ENCODE data around the gene C11orf16.

Gene C11orf16

DNA sequence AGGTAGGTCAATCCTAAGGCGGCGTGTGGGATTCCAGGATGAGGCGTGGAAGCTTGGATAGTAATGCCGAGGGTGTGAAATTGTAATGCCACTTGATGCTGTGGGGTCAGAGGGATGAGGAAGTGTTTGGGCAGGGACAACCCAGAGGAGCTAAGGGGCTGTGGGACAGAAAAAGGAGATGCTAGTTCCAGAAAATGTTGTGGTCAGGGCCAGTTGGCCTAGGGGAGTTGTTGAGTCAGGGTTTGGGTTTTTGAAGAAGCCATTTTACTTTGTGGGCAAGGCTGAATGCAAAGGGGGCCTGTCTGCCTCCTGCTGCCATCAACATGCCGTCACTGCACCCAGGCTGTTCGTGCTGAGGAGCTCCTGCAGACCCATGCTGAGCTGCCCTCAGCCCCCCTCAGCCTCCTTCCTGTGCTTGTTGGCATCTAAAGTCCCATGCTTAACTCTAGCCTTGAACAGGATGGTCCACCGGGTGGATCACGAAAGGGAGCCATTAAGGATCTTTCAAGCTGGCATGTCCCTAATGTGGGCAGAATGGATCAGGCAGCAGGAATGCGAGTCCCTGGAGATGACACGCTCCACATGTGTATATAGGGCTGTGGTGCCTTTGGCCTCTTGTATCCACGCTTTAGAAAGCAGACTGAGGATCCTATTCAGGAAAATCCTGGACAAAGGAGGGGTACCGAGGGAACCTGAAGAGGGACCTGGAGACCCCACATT, 2.1 kb downstream of the C11orf16 start:
- H3K4me3 ChIP-seq (ENCODE audit: low read depth, low read length): no peak overlapping the region
- H3K36me3 ChIP-seq (ENCODE audit: control insufficient read depth in 2 of 2, insufficient read depth in 1 of 2, low read length in 2 of 2): peaks cover 0 to 17% of the 10 kb centered on the region in 2 experiments; a peak in 1 of 3 replicates
- no peaks in the 10 kb centered on the region for H3K9me3 ChIP-seq (ENCODE audit: control insufficient read depth, insufficient read depth, low read depth, low read length)
- TF ChIP-seq ZSCAN4 (tag by site-specific recombination; IDR thresholded peaks at IDR 0.05): no peak
- TF ChIP-seq ZNF830 (tag by site-specific recombination; IDR thresholded peaks at IDR 0.05; ENCODE audit: low read depth): no peak
- TF ChIP-seq HOXC10 (CRISPR knock-in tag; IDR thresholded peaks at IDR 0.05): no peak
- no peak for TF ChIP-seq ZNF311 (tag by site-specific recombination; IDR thresholded peaks at IDR 0.05; ENCODE audit: borderline replicate concordance)
- TF ChIP-seq ZFP37 (tag by site-specific recombination; IDR thresholded peaks at IDR 0.05): no peak
- TF ChIP-seq ZBTB48 (tag by site-specific recombination; IDR thresholded peaks at IDR 0.05): no peak
- TF ChIP-seq ZBTB21 (tag by site-specific recombination; IDR thresholded peaks at IDR 0.05): no peak
- no peak for TF ChIP-seq ZNF747 (tag by site-specific recombination; IDR thresholded peaks at IDR 0.05)
- TF ChIP-seq ZNF140 (tag by site-specific recombination; IDR thresholded peaks at IDR 0.05): no peak
- no peak for TF ChIP-seq ZBTB17 (tag by site-specific recombination; IDR thresholded peaks at IDR 0.05)
- TF ChIP-seq ZNF138 (tag by site-specific recombination; IDR thresholded peaks at IDR 0.05; ENCODE audit: borderline replicate concordance): no peak
- no peak for TF ChIP-seq ZNF404 (tag by site-specific recombination; IDR thresholded peaks at IDR 0.05)
- no peaks in the 10 kb centered on the region for H3K4me1 ChIP-seq (ENCODE audit: control insufficient read depth, insufficient read depth, low read length)
- POLR2A ChIA-PET: interaction anchor here (0.6 kb wide), 1 partner anchor 18 kb away, joined by 3 read pairs; no protein-coding TSS in a partner anchor
- CTCF ChIA-PET: interaction anchor here (1.0 to 2.4 kb wide), 4 partner anchors 9 to 207 kb away, joined by 3 to 9 read pairs (median 5); no protein-coding TSS in a partner anchor
- H3K27ac ChIP-seq (ENCODE audit: extremely low read depth, low read depth, low read length): no peak overlapping the region

DNA sequence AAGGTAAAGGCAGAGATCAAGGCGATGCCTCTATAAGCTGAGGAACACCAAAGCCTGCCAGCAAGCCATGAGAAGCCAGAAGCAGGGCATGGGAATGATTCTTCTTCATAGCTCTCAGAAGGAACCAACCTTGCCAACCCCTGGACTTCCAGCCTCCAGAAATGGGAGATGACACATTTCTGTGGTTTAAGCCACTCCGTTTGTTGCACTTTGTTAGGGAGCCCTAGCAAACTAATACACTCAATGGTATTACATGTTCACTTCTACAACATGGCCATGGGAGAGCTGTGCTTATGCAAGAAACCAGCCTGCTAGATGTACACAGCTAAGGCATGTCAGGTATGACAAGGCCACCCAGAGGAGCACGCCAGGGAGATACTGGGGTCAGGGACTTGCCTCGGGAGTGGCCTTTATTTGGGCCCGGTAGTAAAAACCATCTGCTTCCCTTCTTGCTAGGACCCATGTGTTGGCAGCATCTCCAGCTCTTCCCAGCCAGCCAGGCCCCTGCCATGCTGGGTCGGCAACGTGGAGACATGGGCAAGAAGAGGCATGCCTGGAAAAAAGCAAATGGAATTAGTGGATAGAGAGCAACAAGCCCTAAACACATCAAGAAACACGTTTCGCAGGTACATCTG, 3.6 kb downstream of the C11orf16 start:
- no peaks in the 10 kb centered on the region for H3K4me1 ChIP-seq (ENCODE audit: control insufficient read depth, insufficient read depth, low read length)
- H3K36me3 ChIP-seq (ENCODE audit: control insufficient read depth in 2 of 2, insufficient read depth in 1 of 2, low read length in 2 of 2): peaks cover 0 to 32% of the 10 kb centered on the region in 2 experiments; a peak in 1 of 3 replicates
- no peaks in the 10 kb centered on the region for H3K9me3 ChIP-seq (ENCODE audit: control insufficient read depth, insufficient read depth, low read depth, low read length)
- H3K27ac ChIP-seq (ENCODE audit: extremely low read depth, low read depth, low read length): no peak overlapping the region
- ChIA-PET CTCF (no interaction called here), POLR2A (no interaction called here)
- H3K4me3 ChIP-seq (ENCODE audit: low read depth, low read length): no peak overlapping the region
- TF ChIP-seq ZNF518A (tag by site-specific recombination; conservative IDR thresholded peaks at IDR 0.05; ENCODE audit: low read depth) (no peak), ZNF701 (tag by site-specific recombination; IDR thresholded peaks at IDR 0.05) (no peak), ZNF19 (tag by site-specific recombination; IDR thresholded peaks at IDR 0.05; ENCODE audit: low read depth) (no peak), ZNF560 (tag by site-specific recombination; IDR thresholded peaks at IDR 0.05; ENCODE audit: borderline replicate concordance) (no peak), ZBTB21 (tag by site-specific recombination; IDR thresholded peaks at IDR 0.05) (no peak), ZNF24 (tag by site-specific recombination; IDR thresholded peaks at IDR 0.05) (no peak), ZNF623 (tag by site-specific recombination; IDR thresholded peaks at IDR 0.05) (no peak), ZNF423 (tag by site-specific recombination; IDR thresholded peaks at IDR 0.05) (no peak), GFI1B (tag by site-specific recombination; IDR thresholded peaks at IDR 0.05) (no peak), ZNF776 (tag by site-specific recombination; IDR thresholded peaks at IDR 0.05; ENCODE audit: borderline replicate concordance) (no peak), ZNF629 (tag by site-specific recombination; IDR thresholded peaks at IDR 0.05) (no peak), IKZF3 (tag by site-specific recombination; IDR thresholded peaks at IDR 0.05) (no peak), FEZF1 (tag by site-specific recombination; IDR thresholded peaks at IDR 0.05) (no peak), ZBTB8A (tag by site-specific recombination; IDR thresholded peaks at IDR 0.05) (no peak)
- TF ChIP-seq, protein P1, sequence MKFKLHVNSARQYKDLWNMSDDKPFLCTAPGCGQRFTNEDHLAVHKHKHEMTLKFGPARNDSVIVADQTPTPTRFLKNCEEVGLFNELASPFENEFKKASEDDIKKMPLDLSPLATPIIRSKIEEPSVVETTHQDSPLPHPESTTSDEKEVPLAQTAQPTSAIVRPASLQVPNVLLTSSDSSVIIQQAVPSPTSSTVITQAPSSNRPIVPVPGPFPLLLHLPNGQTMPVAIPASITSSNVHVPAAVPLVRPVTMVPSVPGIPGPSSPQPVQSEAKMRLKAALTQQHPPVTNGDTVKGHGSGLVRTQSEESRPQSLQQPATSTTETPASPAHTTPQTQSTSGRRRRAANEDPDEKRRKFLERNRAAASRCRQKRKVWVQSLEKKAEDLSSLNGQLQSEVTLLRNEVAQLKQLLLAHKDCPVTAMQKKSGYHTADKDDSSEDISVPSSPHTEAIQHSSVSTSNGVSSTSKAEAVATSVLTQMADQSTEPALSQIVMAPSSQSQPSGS (tag by site-specific recombination; IDR thresholded peaks at IDR 0.05; ENCODE audit: low read depth): no peak

Measured in HEK293 (cell line).